ENCODE results near the gene SDF4.

Gene SDF4

GRCh38 chr1:1226566-1227362 is 5.0 kb downstream of the SDF4 start:
- no peak for DNase-seq

DNA sequence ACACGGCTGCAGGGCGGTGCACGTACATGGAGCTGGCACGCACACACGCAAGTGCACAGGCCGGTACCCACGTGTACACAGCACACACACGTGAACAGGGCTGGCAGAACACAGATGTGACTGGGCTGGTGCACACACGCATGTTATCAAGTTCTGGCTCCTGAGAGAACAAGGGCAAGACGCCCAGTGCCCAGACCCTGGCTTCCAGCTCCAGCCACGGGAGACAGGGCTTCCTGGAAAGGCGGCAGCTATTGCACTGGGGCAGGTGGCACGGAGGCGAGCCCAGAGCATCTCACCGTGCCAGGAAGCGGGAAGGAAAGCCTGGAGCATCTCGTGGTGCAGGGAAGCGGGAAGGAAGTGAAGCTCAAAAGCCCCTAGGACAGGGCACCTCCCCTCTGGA is 5.9 kb downstream of the SDF4 start:
- no peak for DNase-seq

DNA sequence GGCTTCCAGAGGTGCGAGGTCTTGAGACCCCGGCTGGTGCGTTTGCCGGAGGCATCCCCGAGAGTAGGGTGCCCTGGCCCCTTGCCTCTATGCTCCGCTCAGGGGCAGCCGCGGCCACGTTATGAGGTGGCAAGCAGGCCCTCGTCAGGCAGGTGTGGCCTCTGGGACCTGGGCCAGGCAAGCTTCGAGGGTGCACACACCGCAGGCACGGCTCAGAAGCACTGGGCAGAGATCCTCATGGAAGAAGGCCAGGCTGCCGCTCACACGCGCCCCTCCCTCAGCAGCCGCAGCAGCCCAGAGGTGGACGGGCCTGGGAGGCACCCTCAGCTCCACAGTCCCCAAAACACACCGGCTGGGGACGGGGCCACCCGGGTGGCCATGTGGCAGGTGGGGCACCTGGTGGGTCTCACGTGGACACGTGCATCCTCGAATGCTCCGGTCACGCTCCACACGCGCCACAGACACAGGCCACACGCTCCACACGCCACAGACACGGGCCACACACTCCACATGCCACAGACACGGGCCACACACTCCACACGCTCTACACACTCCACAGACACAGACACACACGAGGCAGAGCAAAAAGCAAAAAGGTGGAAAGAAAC is 6.5 kb downstream of the SDF4 start:
- no peak for DNase-seq

DNA sequence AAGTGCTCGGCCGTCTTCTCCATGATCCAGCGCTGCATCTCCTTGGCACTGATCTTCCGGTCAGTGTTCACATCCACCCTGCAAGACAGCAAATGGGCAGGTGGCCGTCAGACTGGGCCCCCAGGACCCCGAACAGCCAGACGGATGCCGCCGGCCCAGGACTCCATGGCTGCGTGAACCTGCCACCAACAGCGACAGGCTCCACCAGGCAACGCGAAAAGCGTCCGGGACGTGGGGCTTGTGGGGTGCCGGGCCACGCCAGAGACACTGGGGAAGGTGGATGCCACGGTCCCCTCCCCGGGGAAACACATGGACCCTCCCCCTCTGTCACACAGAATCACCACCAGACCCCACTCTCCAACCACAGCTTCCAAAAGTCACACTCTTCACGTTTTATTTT is 7.9 kb downstream of the SDF4 start:
- DNase-seq: no peak

GRCh38 chr1:1223321-1223720 is 8.5 kb downstream of the SDF4 start:
- no peak for DNase-seq

- DNase-seq: no peak
Observed at GRCh38 chr1:1222575-1223225, 9.1 kb downstream of the SDF4 start.

DNA sequence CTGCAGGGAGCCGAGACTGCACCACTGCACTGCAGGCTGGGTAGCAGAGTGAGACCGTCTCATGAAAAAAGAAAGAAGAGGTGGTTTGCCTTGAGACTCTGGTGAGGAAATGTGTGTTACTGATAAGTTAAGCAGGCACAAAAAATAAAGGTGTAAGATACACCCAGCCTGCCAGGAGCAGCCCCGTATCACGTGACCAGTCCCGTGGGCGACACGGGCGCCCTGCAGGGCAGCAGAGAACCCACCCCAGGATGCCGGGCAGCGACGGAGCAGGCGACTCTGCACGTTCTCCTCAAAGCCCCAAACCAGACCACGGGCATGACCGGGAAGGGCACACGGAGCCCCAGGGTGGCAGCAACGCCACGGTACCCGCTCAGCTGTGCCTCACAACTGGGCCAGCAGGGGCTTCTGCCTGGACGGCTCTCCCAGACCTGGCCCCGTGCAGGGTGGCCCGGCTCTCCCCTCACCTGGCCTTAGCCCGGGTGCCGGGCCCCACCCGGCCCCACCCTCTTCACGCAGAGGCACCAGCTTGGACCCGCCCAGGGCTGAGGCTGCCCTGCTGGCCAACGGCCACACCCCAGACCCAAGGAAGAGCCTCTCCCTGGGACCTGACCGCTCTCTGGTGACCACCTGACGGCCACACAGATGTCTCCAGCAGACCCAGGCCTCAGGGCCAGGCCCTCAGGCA is 9.8 kb downstream of the SDF4 start:
- no peak for DNase-seq

DNA sequence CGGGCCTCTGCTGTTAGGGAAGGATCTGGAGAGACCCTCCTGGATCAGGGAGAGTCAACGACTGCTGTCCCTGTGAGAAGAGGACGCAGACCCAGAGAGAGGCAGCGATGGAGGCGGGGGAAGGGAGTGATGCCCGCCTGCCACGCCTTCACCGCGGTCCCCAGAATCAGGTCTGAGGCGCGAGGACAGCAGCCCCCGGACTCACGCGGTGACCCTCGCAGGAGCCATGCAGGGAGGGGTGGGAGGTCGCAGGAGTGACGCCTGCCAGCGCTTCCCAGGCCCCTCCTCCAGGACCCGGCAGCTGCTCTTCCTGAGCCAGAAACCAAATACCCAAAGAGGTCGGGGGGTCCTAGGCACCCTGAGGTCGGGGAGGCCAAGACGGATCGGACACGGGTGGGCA is 11.6 kb downstream of the SDF4 start:
- DNase-seq: no peak

DNA sequence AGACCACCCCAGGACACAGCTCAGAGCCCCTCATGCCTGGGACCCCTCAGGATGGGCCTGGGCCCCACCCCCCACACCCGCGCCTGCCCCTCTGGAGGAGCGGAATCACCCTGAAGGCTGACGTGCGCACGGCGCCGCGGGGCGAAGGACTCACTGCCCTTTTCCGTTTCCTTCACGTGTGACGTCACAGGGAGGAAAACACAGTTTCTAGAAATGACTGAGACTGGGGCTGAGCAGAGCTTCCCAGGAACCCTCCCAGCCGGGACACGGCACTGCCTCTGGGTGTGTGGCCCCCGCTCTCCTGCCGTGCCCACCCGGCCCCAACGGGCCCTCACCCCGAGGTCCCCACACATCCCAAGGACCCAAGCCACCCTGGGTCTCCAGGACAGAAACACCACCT is 12.5 kb downstream of the SDF4 start:
- no peak for DNase-seq

DNA sequence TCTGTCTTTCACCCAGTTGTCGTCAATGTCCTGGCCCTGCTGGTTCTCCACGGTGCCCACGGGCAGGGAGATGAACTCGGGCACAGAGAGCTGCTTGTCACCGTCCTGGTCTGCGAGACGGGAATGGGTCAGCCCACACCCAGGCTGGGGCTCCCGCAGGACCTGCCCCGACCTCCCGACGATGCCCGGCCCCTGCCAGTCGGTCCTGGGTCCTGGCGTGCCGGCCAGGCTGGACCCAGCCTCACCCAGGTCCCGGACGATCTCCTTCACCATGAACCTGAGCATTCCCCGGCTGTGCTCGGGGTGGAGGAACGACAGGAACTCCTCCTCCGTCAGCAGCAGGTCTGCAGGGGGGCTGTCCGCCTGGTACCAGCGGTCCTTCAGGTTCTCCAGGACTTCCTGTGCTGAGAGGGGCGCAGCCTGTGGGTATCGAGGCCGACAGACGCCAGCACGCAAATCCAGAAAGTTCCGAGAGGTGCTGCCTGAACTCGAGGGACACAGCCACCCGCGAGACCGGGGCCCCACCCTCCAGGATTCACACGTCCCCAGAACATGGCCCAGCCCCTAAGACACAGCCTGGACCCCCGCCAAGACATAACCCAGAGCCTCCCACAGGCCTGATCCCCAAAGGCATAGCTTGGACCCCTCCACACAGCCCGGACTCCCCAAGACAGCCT is 13.1 kb downstream of the SDF4 start:
- DNase-seq: no peak

GRCh38 chr1:1217621-1218523 is 13.9 kb downstream of the SDF4 start:
- no peak for DNase-seq

DNA sequence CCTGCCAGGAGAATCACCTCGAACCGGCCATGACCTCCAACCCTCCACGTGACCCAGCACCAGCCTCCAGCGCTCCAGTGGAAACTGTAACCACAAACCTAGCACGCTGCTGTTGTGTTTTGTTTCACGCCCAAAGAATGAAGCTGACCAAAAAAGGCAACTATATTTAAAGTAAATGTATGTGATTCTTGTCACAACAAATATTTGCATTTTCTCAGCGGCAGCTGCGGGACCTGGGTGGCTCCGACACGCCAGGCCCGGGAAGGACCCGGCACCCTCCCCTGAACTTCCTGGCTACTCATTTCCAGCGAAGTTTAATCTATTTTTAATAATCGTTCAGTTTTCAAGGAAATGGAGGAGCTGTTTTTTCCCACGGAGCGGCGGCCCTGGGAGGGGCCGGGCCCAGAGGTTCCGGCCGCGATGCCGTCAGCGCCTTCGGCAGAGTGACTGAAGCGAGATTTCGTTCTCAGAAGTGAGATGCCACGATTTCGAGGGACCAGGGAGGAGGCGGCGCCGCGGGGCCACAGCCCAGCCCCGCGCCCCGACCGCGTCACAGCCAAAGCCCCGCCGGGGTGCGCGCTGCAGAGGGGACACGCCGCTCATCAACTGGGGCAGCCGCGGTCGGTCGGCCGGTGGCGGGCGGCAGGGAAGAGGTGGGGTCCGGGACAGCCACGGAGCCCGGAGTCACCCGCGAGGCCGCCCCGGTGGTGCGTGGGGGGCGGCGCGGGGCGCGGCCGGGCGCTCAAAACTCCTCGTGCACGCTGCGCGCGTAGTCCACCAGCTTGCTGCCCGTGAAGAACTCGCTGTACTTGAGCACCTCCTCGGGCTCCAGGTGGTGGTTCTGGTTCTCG is 14.8 kb downstream of the SDF4 start:
- DNase-seq: no peak

DNA sequence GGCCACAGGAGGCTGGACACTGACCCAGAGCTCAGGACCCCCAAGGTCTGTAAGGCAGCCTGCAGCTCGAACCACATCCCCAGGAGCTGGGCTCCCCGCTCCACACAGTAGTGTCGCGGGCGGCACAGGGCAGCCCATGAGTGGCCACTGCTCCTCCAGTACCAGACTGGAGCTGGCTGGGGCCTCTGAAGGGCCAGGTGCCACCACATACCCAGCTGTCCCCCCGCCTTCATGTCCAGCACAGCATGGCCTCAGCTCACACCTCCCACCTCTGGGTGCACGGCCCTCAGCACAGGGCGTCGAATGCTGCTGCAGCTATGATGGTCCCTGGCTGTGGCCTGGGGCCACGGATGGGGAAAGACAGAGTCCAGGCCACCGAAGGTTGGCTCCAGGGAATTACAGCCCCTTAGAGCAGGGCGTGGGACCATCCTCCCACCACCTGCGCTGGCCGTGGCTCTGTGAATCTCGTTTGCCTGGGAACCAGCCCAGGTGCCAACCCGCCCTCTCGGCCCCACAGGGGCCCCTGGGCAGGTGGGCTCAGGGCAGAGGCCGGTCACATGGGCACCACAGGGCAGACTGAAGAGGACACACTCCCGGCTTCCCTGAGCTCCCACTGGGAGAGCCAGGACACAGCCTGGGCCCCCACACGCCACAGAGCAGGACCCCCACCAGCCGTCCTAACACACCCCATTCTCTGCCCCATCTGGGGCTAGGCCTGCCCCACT is 15.8 kb downstream of the SDF4 start:
- no peak for DNase-seq

DNA sequence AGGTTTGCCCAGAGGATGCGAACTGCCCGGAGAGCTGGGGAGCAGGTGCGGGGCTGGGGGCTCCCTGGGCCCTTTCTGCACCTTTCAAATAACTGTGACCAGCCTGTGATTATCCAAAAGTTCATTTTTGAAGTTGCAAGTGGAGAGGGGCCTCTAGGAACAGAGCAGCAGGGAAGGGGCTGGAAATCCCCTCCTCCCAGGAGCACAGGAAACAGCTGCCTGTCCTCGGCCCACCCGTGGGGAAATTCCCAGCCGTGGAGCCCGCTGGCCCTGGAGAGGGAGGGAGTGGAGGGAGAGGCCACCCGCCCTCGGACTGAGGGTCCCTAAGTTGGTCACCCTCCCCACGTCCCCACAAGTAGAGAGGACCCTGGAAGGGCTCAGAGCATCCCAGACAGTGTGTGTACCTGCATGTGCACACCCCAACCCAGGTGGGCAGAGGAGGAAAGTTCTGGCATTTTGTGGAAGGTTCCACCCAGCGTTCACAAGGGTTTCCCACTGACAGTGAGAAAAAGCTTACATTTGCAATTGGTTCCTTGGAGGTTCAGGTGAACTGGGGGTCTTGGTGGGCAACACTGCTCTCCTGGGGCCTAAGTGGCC is 16.6 kb downstream of the SDF4 start:
- DNase-seq: no peak

- no peak for DNase-seq
Observed at GRCh38 chr1:1213345-1214265, 18.2 kb downstream of the SDF4 start, which contains the start of gene TNFRSF4. Gene TNFRSF4 (minus strand): TSS chr1:1214153. CDS start chr1:1214127, 26 bp downstream.

- no peak for DNase-seq
Observed at GRCh38 chr1:1212780-1213344, 18.9 kb downstream of the SDF4 start.

DNA sequence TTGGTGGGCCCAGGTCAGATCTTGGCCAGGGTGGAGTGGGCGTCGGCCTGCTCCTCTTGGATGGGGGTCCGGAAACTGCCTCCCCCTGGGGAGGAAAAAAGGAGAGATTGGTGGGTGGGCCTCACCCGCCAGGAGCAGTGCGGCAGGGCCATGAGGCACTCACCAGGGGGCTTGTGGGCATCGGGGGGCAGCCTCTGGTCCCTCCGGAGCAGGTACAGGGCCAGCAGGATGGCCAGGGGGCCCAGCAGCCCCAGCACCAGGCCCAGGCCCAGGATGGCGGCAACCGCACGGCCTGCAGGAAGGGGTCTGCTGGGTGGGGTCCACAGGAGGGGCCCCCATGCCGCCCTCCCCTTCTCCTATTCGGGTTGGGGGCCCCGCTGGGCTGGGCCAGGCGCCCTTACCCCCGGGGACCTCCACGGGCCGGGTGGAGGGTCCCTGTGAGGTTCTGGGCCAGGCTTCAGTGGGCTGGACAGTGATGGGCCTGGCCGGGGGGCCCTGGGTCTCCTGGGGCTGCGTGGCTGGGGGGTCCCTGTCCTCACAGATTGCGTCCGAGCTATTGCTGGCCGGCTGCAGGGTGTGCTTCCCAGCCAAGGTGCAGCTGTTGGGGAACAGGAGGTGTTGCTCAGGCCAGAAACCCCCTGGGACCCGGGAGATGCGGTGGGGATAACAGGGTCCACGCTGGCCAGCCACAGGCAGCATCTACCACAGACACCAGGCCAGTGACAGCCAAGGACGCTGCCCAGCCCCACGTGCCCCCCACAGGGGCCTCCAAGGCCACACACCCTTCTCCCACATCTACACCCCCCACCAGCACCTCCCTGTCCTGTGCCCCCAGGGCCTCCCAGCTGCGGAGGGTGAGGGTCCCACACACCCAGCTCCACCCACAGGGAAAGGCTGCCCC is 20.0 kb downstream of the SDF4 start:
- no peak for DNase-seq

Measured in NCI-H774 (cell line).